Measurements from ENCODE around the gene CAMTA2. TPM values are rescaled to one million over a fixed set of nuclear protein-coding genes. Genes with fewer than 3 reads are reported as not detected.

Gene CAMTA2
- total RNA-seq, 4 donors from 2014 or later, result 42.4 to 124 (median 88.7) TPM

DNA sequence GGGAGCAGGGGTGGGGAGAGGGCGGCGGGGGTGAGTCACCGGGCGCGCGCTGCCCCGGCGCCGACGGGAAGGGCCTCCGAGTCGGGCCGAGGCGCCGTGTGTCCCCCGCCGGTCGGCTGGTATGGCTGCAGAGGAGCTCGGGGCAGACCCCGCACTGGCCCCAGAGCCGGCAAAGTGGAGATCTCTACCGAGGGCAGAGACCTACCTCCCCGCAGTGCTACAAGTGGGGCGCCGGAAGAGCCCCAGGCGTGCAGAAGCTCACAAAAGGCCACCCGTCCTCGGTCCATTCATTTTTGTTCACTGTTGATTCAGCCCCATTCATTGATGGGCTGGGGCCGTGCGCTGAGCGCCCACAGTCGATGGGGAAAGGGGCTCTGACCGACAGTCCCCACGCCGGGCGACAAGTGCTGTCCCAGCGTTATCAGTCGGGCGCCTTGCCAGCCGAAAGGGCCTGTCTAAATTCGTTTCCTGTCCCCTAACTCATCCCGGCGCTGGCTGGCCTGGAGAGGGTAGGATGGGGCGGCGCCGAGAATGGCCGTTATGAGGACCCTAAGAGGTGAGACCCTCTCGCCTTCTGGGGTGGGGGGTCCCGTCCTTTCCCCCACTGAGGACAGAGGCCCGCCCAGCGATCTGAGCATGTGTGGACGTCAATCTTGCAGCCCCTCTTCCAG lies 37.3 kb downstream of the CAMTA2 start:
- peak overlapping the region; percentile 96 to 99 (median 98) for H3K27ac ChIP-seq
- TF ChIP-seq, protein P1, sequence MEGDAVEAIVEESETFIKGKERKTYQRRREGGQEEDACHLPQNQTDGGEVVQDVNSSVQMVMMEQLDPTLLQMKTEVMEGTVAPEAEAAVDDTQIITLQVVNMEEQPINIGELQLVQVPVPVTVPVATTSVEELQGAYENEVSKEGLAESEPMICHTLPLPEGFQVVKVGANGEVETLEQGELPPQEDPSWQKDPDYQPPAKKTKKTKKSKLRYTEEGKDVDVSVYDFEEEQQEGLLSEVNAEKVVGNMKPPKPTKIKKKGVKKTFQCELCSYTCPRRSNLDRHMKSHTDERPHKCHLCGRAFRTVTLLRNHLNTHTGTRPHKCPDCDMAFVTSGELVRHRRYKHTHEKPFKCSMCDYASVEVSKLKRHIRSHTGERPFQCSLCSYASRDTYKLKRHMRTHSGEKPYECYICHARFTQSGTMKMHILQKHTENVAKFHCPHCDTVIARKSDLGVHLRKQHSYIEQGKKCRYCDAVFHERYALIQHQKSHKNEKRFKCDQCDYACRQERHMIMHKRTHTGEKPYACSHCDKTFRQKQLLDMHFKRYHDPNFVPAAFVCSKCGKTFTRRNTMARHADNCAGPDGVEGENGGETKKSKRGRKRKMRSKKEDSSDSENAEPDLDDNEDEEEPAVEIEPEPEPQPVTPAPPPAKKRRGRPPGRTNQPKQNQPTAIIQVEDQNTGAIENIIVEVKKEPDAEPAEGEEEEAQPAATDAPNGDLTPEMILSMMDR (IDR thresholded peaks at IDR 0.05), result no peak
- peak in 1 of 2 donors; percentile 38 for TF ChIP-seq POLR2A (IDR thresholded peaks at IDR 0.05)
- no peaks in the 10 kb centered on the region for H3K27me3 ChIP-seq
- H3K9me3 ChIP-seq, result no peaks in the 10 kb centered on the region
- H3K4me3 ChIP-seq, result peak overlapping the region; percentile 95 to 100 (median 98)
- H3K36me3 ChIP-seq, result peaks cover 0 to 14% (median 0%) of the 10 kb centered on the region in 3 donors
- H3K4me1 ChIP-seq, result peaks cover 4 to 29% (median 22%) of the 10 kb centered on the region in 4 donors
- peak; percentile 51 to 76 (median 73) for DNase-seq

DNA sequence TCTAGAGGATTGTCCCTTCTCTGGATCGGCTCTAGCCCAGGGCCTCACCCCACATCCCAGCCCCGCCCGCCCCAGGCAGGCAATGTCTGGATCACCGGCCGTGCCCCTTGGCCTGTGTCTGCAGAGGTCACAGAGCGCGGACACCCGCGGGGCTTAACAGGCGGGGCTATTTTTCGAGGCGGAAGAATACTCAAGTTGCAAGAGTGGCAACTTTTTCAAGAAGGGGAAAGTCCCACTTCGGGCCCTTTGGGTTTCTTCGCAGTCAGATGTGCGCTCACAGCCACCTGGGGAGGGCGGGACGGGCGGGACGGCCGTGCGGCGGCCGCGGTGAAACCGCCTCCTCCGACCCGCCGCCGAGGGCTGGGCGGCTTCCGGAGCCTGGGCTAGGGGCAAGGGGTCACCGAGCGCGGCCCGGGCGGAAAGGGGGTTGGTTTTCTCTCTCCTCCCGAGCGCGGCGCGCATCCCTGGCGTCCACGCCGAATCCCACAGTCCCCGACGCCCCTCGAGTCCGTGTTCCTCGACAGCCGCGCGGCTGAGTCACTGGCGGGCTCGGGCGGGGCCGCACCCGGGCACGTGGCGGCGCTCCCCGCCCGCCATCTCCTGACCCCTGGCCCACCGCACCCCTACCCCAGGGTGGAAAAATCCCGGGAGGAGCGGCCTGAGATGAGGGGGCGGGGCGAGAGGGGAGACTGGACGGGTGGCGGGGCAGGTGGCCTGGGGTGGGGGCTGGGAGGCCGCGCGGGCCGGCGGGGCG lies 38.0 kb downstream of the CAMTA2 start:
- TF ChIP-seq, protein P1 (IDR thresholded peaks at IDR 0.05), result peak in 1 of 6 experiments; percentile 5
- TF ChIP-seq POLR2A (IDR thresholded peaks at IDR 0.05), result peak in 1 of 2 donors; percentile 42
- Histone ChIP-seq H3K27ac (peak overlapping the region; percentile 96 to 99 (median 98)), H3K4me1 (peaks cover 4 to 36% (median 28%) of the 10 kb centered on the region in 4 donors), H3K4me3 (peak overlapping the region; percentile 95 to 100 (median 98)), H3K9me3 (no peaks in the 10 kb centered on the region), H3K36me3 (peaks cover 0 to 20% (median 0%) of the 10 kb centered on the region in 3 donors), H3K27me3 (no peaks in the 10 kb centered on the region)
- peak; percentile 74 to 94 (median 91) for DNase-seq

DNA sequence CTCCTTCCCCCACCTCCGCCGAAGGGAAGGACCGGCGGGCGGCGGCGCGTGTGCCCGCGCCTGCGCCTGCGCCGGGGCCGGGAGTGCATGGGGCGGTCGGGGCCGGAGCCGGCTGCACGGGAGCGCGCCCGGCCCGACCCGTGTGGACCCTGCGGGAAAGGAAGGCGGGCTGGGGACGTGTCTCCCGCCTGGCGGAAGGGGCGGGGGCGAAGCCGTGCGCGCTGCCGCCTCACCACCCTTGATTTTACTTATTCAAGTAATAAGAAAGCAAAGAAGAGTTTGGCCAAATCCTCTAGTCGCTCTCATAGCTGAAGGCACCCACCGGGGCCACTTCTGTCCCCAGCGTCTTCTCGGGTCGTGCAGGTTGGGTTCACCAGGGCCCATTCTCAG lies 38.5 kb downstream of the CAMTA2 start:
- Histone ChIP-seq H3K27ac (peak overlapping the region; percentile 96 to 99 (median 98)), H3K36me3 (peaks cover 0 to 25% (median 0%) of the 10 kb centered on the region in 3 donors), H3K27me3 (no peaks in the 10 kb centered on the region), H3K4me3 (peak overlapping the region; percentile 95 to 100 (median 98)), H3K4me1 (peaks cover 4 to 40% (median 31%) of the 10 kb centered on the region in 4 donors), H3K9me3 (no peaks in the 10 kb centered on the region)
- DNase-seq, result peak; percentile 76 to 92 (median 91)
- TF ChIP-seq, protein P1 (IDR thresholded peaks at IDR 0.05), result peak in 1 of 6 experiments; percentile 3
- TF ChIP-seq POLR2A (IDR thresholded peaks at IDR 0.05), result peak; percentile 42 to 66

DNA sequence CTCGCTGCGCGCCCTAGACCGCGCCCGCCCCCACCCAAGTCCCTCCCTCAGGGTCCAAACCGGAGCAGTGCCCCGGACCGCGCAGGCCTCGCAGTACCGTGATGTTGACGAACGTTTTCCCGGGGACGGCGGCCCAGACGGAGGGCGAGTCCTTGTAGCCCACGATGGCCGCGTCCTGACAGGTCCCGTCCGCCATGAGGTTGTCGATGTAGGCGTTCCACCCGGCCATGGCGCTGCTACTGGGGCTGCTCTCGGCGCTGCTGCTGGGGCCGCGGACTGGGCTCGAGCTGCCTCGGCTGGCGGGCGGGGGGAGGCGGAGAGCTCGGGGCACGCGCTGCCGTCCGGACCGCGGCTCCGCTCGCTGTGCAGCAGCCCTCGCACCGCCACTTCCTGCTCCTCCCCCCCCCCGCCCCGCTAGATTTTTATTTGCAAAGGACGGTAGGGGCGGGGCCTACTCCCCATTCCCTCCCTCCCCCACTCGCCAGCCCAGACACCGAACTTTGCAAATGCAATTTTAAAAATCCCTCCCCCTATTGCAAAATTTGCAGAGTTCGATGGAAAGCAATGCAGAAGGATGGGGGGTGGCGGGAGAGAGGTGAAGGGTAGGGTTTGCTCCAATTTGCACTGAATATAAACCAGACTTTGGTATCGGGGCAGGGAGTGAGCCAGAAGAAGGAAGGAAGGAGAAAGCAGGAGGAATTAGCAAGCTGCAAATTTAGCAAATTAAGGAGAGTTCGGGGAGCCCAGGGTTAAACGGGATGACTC lies 39.1 kb downstream of the CAMTA2 start, which contains the start of gene PFN1:
Gene PFN1, minus strand, starts transcription at position 365 of the 765 bp plus-strand sequence. Its CDS starts 136 bp downstream, at position 229.
- peaks cover 4 to 45% (median 34%) of the 10 kb centered on the region in 4 donors for H3K4me1 ChIP-seq
- H3K4me3 ChIP-seq, result peak within 1 kb of the TSS; percentile 95 to 100 (median 98)
- no peaks in the 10 kb centered on the region for H3K27me3 ChIP-seq
- H3K36me3 ChIP-seq, result peaks cover 0 to 31% (median 0%) of the 10 kb centered on the region in 3 donors
- H3K27ac ChIP-seq, result peak within 1 kb of the TSS; percentile 96 to 99 (median 98)
- TF ChIP-seq, protein P1 (IDR thresholded peaks at IDR 0.05), result peak in 1 of 6 experiments; percentile 9
- peak; percentile 97 for TF ChIP-seq POLR2A (IDR thresholded peaks at IDR 0.05)
- no peaks in the 10 kb centered on the region for H3K9me3 ChIP-seq
- DNase-seq, result peak; percentile 93 to 97 (median 96)

Data from Peyer's patch (tissue), 4 donors.